Stromal cell of bone marrow (primary cell): ENCODE data around the gene TXNDC15.
"Not testable (repeated sequence)": the region's sequence is repeated elsewhere in the genome, so short reads cannot be mapped to it uniquely, and the experiment has no call there.

ENCODE experiments used
- DNase-seq: peaks from one replicate; pipeline ENCODE4 v3.0.0-alpha.2; 2012; ENCODE audit warnings: low read depth

Gene TXNDC15

DNA sequence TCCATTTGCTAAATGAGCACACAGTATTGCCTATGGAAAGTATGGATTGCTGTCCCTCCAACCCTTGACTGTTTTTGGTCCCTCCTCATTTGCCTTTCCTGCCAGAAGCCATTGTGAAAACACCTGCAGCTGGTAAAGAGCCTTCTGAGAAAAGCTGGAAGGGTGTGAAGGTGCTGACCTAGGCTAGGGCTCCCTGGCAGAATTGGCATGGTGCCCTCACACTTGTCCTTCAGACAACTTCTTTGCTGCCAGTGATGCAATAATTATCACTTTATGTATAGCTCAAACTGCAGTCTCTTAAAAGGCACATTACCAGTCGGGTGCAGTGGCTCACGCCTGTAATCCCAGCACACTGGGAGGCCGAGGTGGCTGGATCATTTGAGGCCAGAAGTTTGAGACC lies 4.2 kb downstream of the TXNDC15 start:
- DNase-seq, result no peak

DNA sequence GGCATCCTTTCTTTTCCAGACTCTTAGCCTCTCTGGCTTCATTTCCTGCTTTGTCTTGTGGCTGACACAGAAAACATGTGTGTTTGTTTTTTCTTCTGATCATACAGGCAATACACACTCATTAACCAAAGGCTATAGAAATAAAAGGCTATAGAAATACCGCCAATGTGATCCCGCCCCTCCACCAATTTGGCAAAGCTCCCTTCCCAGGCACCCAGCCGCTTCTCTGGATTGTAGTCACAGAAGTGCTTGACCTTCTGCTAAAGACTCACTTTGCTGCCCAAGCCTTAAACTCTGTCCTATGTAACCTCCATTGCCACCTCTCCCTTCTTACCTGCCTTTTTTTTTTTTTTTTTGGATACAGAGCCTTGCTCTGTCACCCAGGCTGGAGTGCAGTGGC lies 5.3 kb downstream of the TXNDC15 start:
- no peak for DNase-seq

DNA sequence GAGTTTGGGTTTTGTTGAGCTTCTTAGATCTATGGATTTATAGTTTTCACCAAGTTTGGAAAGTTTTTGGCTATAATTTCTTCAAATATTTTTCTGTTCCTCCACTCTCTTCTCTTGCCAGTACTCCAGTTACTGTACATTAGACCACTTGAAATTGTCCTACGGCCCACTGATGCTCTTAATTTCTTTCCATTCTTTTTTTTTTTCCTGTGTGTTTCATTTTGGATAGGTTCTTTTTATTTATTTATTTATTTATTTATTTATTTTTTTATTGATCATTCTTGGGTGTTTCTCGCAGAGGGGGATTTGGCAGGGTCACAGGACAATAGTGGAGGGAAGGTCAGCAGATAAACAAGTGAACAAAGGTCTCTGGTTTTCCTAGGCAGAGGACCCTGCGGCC lies 6.8 kb downstream of the TXNDC15 start:
- not testable (repeated sequence) for DNase-seq

DNA sequence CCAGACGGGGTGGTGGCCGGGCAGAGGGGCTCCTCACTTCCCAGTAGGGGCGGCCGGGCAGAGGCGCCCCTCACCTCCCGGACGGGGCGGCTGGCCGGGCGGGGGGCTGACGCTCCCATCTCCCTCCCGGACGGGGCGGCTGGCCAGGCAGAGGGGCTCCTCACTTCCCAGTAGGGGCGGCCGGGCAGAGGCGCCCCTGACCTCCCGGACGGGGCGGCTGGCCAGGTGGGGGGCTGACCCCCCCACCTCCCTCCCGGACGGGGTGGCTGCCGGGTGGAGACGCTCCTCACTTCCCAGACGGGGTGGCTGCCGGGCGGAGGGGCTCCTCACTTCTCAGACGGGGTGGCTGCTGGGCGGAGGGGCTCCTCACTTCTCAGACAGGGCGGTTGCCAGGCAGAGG lies 7.5 kb downstream of the TXNDC15 start:
- not testable (repeated sequence) for DNase-seq

DNA sequence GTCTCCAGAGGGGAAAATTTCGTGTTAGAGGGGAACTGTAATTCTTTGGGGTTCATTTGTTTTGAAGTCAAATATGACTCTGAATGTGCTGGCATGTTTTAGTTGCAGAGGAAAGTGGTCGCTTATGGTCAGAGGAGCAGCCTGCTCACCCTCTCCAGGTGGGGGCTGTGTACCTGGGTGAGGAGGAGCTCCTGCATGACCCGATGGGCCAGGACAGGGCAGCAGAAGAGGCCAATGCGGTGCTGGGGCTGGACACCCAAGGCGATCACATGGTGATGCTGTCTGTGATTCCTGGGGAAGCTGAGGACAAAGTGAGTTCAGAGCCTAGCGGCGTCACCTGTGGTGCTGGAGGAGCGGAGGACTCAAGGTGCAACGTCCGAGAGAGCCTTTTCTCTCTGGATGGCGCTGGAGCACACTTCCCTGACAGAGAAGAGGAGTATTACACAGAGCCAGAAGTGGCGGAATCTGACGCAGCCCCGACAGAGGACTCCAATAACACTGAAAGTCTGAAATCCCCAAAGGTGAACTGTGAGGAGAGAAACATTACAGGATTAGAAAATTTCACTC lies 13.5 kb downstream of the TXNDC15 start:
- DNase-seq, result no peak

DNA sequence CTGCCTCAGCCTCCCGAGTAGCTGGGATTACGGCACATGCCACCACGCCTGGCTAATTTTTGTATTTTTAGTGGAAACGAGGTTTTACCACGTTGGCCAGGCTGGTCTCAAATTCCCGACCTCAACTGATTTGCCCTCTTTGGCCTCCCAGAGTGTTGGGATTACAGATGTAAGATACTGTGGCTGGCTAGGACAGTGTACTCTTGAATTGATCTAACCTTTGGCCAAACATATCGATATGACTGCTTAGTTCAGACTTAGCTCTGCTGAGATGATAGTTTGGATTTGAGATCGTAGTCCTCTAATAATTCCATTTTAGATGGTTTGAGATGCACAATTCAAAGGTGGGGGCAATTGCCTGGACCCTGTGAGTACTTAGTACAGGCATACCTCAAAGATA lies 15.2 kb downstream of the TXNDC15 start:
- DNase-seq, result no peak

DNA sequence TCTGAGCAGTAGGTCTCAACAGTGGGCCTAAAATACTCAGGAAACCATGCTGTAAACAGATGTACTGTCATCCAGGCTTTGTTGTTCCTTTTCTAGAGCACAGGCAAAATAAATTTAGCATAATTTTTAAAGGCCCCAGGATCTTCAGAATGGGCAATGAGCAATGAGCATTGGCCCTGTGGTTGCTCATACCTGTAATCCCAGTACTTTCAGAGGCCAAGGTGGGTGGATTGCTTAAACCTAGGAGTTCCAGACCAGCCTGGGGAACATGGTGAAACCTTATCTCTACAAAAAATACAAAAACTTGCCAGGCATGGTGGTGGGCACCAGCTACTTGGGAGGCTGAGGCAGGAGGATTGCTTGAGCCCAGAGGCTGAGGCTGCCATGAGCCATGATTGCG lies 17.3 kb downstream of the TXNDC15 start:
- DNase-seq, result no peak

DNA sequence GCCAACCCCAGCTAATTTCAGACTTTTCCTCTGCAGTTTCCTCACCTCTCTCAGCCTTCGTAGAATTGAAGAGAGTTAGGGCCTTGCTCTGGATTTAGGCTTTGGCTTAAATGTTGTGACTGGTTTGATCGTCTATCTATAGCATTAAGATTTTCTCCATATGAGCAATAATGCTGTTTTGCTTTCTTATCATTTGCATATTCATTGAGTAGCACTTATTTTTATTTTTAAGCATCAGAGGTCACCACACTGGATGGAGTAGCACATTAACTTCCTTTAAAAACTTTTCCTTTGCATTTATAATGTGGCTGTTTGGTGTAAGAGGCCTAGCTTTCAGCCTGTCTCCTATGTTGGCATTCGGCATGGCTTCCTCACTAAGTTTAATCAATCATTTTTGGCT lies 18.1 kb downstream of the TXNDC15 start:
- no peak for DNase-seq

DNA sequence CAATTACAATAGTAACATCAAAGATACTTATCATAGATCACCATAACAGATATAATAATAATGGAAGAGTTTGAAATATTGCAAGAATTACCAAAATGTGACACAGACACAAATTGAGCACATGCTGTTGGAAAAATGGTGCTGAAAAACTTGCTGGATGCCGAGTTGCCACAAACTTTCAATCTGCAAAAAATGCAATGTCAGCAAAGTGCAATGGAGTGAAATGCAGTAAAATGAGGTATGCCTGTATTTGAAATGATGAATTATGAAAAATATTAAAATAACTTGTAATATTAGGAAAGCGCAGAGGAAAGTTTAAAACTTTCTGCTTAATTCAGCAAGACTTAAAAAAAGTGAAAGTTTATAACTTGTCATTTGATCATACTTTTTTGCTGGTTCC lies 18.8 kb downstream of the TXNDC15 start:
- DNase-seq, result no peak

DNA sequence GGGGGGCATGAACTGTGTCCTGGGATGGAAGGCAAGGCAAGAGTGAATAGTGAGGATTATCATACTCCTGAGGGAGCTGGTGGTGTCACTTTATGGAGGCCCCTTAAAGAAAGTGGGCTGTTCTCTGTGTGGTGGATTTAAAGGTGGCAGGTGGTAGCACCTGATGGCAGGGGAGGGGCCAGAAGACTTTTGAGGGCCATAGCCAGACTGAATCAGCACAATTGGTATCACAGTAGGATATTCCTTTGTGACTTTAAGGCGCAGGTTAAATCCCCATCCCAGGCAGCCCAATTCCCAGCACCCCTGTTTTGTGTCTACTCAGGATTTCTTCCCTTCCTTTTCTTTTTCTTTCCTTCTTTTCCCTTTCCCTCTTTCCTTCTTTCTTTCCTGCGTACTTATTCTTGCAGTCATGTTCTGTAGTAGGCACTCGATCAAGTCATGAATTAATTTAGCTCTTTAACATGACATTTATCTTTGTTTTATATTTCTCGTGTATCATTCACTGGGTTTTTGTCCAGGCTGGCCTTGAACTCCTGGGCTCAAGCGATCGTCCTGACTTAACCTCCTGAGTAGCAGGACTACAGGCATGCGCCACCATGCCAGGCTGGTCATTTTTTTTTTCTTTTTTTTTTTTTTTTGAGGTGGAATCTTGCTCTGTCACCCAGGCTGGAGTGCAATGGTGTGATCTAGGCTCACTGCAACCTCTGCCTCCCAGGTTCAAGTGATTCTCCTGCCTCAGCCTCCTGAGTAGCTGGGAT lies 19.8 kb downstream of the TXNDC15 start:
- no peak for DNase-seq

DNA sequence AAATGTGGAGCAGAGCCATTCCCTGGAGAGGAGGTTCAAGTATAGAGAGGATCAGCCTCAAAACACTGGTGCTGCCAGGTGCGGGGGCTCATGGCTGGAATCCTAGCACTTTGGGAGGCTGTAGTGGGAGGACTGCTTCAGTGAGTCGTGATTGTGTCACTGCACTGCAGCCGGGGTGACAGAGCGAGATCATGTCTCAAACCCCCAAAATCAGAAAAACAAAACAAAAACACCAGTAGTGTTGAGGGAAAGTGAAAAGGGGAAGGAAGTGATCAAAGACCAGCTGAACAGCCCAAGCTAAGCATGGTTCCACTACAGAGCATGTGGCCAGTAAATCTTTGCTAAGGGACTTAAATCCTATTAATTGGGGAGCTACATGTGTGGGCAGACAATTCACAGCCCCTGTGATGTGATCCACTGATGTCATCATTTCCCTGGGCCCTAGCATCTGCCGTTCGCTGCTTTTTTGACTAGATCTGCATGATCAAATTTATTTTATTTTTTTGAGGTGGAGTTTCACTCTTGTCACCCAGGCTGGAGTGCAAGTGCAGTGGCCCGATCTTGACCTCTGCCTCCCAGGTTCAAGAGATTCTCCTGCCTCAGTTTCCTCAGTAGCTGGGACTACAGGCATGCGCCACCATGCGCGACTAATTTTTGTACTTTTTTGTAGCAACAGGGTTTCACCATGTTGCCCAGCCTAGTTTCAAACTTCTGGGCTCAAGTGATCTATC lies 28.1 kb downstream of the TXNDC15 start:
- no peak for DNase-seq

DNA sequence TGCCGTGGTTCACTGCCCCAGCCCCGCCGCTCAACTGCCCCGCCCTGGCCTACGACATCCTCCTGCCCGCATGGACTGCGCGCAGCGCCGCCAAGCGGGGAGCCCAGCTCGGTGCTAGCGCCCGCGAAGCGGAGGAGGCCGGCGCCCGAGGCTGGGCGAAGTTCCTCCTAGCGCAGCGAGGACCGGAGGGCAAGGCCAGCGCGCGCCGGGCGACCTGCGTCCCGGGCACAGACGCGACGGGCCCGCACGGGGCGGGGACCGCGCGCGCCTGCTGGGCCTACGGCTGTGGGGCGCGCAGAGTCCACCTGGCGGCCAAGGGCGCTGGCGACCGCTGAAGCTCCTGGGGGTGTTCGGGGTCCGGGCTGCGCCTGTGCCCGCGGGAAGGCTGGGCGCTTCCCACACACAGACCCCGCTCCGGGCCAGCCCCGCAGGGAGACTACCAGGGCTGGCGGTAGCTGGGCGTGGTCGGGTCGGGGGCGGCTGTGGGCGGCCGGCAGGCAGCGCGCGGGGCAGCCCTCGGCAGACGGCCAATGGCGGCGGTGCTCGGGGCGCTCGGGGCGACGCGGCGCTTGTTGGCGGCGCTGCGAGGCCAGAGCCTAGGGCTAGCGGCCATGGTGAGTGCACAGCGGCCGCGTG lies 30.6 kb downstream of the TXNDC15 start, which contains the start of gene PCBD2:
Gene PCBD2 (plus strand): TSS at position 522 of the 636 bp plus-strand sequence. CDS start 9 bp downstream, at position 531.
- peak; percentile 77 for DNase-seq

DNA sequence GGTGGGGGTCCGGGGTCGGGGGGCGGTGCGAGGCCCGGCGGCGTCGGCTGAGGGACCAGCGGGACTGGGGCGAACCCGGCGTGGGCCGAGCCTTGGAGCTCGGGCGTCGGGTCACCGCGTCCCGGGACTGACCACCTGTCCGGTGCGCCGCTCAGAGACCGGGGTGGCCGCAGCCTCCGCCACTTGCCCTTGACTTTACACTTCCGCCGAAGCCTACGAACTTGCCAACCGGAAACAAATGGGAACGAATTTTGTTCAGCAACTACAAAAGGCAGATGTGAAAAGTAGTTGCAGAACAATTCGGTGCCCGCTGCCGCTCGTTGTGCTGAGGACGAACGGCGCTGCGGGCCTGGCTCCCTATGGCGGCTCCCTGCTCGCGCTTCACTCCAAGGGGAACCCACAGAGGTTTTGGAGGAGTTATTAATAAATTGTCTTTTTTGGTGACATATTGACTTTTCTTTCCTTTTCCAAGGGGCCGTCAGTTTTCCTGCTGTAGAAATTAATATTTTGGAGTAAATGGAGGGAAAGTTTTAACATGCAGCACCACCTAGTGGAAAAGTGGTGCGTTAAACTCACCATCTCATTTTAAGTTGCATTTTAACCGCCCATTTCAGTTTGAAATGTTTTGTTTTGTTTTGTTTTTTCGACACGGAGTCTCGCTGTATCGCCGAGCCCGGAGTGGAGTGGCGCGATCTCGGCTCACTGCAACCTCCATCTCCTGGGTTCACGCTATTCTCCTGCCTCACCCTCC lies 31.2 kb downstream of the TXNDC15 start:
- DNase-seq, result peak; percentile 57

DNA sequence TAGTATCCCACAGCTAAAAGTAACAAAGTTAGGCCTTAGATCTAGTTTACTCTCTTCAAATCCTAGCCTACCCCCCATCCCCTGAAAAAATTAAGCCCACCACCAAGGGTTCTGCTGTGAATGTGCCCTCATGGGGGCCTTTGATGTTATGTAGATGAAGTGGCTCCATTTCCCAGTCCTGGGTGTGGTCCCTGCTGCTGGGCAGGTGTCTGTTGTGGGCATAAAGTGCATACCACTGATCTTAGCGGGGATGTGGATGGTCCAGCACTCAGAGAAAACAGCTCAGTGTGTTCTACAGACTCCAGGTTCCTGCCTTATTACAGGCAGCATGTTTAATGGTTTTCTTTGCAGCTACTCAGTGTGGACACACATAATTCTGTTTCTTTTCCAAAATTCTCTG lies 32.6 kb downstream of the TXNDC15 start:
- DNase-seq, result no peak

DNA sequence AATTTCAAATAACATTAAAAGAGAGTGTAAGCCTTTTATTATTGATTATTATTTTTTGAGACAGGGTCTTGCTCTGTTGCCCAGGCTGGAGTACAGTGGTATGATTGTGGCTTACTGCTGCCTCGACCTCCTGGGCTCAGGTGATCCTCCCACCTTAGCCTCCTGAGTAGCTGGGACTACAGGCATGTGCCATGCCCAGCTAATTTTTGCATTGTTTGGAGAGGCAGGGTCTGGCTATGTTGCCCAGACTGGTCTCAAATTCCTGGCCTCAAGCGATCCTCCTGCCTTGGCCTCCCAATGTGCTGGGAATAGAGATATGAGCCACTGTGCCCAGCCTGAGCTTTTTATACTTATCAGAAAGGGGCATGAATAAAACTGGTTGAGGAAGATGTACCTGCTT lies 36.6 kb downstream of the TXNDC15 start:
- not testable (repeated sequence) for DNase-seq

DNA sequence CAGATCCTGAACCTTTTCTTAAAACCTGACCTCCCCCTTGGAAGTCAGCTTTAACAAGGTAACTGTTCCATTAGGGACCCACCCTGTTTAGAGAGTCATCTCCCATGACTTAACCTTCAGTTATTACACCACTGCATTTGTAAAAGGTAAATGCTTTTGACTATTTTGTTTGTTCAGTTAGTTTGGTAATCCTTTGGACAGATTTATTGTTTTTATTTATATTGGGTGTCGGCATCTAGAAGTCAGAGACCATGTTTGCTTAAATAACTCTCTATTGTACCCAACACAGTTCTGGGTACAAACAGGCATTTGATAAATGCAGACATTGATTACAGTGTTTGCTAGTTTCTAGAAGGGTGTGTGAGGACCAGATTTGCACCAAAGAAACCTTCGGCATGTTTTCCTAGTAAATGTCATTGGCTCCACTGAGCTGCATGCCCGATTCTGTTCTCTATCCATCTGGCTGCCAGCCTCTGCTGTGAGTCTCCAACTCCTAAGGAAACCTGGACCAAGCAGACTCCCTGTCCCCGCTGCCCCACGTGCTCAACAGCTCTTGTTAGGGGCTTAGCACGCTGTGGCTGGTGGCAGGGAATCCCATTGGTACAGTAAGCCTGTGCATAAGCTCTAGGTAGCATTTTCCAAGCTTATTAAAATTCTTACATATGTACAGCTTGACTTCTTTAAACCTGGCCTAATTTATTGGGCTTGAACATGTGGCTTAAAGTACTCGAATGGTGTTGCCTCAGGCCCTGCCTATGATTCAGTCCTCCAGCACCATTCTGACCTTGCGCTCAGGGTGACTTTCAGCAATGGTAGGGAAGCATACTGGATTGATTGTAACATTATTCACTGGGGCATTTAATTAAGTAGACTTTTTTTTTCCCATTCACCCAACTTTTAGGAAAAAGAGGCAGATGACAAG lies 37.4 kb downstream of the TXNDC15 start:
- DNase-seq, result no peak

DNA sequence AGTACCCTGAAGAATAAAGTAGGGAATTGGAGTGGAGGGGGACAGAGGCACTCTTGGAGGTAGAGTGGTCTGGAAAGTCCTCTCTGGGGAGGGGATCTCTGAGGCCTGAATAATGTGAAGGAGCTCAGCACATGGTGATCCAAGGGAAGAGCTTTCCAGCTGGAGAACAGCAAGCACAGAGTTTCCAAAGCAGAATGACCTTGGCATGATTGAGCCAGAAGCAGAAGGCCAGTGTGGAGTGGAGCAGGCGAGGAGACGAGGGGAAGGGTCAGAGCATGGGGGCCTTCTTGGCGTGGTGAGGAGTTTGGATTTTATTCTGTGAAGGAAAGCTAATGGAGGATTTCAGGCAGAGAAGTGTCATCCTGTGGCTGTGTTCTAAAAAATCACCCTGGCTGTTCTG lies 39.1 kb downstream of the TXNDC15 start:
- DNase-seq, result no peak

DNA sequence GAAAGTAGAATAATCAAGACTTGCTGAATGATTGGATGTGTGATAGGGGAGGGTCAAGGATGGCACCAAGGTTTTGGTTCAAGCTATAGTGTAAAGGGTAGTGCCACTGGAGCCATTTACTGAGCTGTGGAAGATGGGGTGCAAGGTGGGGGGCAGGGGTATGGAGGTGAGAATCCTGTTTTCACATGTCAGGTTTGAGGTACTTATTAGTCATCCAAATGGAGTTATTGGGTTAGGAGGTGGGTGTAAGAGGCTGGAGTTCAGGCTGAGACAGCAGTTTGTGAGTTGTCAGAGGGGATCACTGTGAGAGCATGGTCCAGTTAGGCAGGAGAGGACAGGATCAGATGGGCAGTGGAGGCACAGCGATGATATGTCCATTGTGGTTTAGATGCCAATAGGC lies 39.6 kb downstream of the TXNDC15 start:
- no peak for DNase-seq

DNA sequence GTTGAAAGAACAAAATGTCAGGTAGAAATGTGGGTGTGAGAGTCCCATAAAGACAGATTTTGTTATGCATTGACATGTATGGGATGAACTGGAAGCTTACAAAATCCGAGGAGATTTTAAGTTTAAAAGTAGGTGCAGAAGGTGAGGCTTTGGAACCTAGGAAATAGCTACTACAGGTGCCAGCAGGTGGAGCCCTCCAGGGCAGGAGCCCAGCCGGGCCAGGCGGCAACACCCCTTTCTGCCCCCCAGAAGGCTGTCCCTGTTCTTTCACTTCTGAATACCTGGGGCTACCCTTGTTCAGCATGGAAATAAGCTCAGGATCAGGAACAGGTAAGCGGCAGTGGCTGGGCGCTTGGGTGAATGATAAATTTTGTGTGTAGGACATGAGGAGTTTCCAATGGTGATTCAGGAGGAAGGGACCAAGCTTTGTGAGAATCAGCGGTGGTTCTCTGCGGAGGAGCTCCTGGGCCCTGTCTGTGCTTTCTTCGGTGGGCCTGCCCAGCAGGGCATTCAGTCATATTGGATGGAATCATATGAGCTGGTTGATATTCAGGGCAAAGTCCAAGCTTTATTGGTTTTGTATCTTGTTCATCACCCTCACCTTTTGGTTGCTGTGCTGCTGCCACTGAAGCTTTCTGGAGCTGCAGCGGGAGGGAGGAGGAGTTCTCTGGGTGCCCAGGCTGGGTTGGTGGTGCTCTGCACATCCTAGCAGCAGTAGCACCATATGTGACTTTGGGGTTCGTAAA lies 43.1 kb downstream of the TXNDC15 start:
- no peak for DNase-seq

DNA sequence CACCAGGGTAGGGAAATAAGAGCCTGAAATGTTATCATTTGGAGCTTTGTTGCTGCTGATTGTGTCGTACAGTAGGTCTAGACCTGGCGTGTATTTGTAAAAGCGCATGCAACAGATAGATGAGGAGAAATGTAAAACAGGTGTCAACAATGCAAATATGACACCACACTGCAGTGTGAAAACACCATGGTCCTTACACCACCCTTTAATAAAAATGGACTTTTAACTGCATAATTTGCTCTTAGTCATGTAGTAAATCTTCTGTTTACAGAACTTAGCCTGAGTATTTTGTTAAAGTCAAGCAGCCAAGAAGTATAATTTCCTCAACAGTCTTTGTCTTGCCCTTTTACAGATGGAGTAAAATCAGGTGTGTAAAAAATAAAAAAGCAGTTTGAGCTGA lies 44.7 kb downstream of the TXNDC15 start:
- DNase-seq, result no peak
